Kidney (tissue), 14 donors: ENCODE data around the gene DUSP5. TPM values are rescaled to one million over a fixed set of nuclear protein-coding genes. Genes with fewer than 3 reads are reported as not detected.

Experiments used
- DNase-seq, 5 donors: peaks; one replicate each; pipeline ENCODE4 v3.0.0-alpha.2; 2013 to 2020
- FAIRE-seq: peaks from 2 replicates; lab custom pipeline; 2012; peaks lifted over from hg19 to GRCh38; lab: Jason Lieb, UNC
- H3K27ac ChIP-seq, 2 donors: one replicate each; pipeline ENCODE4 v1.7.0; 2013; ENCODE audit warnings: low read depth in 2 of 2, low read length in 2 of 2, inconsistent platforms in 1 of 2
- H3K27me3 ChIP-seq: one replicate; pipeline ENCODE4 v1.7.1; 2013; ENCODE audit warnings: low read length, inconsistent platforms; ENCODE audit not compliant: control insufficient read depth, insufficient read depth
- H3K36me3 ChIP-seq, 3 donors: one replicate each; pipeline versions ENCODE4 v1.7.0 to v1.7.1; 2013; ENCODE audit warnings: low read length in 3 of 3, control low read depth in 1 of 3, inconsistent platforms in 1 of 3; ENCODE audit not compliant: insufficient read depth in 3 of 3, control insufficient read depth in 2 of 3
- H3K4me1 ChIP-seq, 3 donors: one replicate each; pipeline versions ENCODE4 v1.7.0 to v1.7.1; 2013; ENCODE audit warnings: low read length in 3 of 3, inconsistent platforms in 1 of 3, low read depth in 1 of 3; ENCODE audit not compliant: control insufficient read depth in 2 of 3, insufficient read depth in 2 of 3
- H3K4me3 ChIP-seq, 3 donors: one replicate each; pipeline versions ENCODE4 v1.7.0 to v1.8.1; 2013; ENCODE audit warnings: low read length in 3 of 3, control low read depth in 1 of 3, inconsistent platforms in 1 of 3
- H3K9ac ChIP-seq, 3 donors: one replicate each; pipeline versions ENCODE4 v1.7.0 to v1.7.1; 2013; ENCODE audit warnings: low read length in 3 of 3, control low read depth in 1 of 3, inconsistent platforms in 1 of 3
- H3K9me3 ChIP-seq, 3 donors: one replicate each; pipeline versions ENCODE4 v1.7.0 to v1.7.1; 2013; ENCODE audit warnings: low read length in 3 of 3, control low read depth in 1 of 3, inconsistent platforms in 1 of 3; ENCODE audit not compliant: control insufficient read depth in 2 of 3, insufficient read depth in 1 of 3
- intact Hi-C: fragments of 100-400 bp; cut with DNase I; formaldehyde crosslinking; loops from one replicate; pipeline ENCODE4 v1.11.1; 2022
- polyA plus RNA-seq: library from polyadenylated mRNA; stranded (reverse); fragments of 350-450 nt; fragmentation: Illumina TruSeq; extraction: RNeasy Lipid Tissue Mini Kit (QIAGEN cat#74804); gene quantifications from one replicate; pipeline ENCODE4 v1.2.3, GENCODE V29; 2014; ENCODE audit warnings: low read depth, low replicate concordance; ENCODE audit not compliant: insufficient read depth
- total RNA-seq: library from RNA; stranded (reverse); fragmentation: NEBNext Ultra II Directional; extraction: Animal tissue kit (Norgen Biotek cat#: 25700); gene quantifications from one replicate; pipeline ENCODE4 v1.2.1, GENCODE V29; 2021
- TF ChIP-seq, protein P1 (sequence below): IDR thresholded peaks from 3 replicates; pipeline ENCODE4 v1.5.1; 2012; ENCODE audit warnings: mild to moderate bottlenecking, moderate library complexity, borderline replicate concordance; ENCODE audit not compliant: insufficient read depth; ENCODE audit errors: extremely low read depth
- donor health status: control.
- donor health status: control.
- donor health status: control.
- donor health status: control.
- donor health status: control.
- donor health status: DM: yes; HTN: yes; CAD: no.
- donor health status: Normal renal cell carcinoma (clear cell type).

DUSP5 gene
- total and polyA plus RNA-seq, 2 donors from 2014 or later = 9.0 to 23.7 TPM

DNA sequence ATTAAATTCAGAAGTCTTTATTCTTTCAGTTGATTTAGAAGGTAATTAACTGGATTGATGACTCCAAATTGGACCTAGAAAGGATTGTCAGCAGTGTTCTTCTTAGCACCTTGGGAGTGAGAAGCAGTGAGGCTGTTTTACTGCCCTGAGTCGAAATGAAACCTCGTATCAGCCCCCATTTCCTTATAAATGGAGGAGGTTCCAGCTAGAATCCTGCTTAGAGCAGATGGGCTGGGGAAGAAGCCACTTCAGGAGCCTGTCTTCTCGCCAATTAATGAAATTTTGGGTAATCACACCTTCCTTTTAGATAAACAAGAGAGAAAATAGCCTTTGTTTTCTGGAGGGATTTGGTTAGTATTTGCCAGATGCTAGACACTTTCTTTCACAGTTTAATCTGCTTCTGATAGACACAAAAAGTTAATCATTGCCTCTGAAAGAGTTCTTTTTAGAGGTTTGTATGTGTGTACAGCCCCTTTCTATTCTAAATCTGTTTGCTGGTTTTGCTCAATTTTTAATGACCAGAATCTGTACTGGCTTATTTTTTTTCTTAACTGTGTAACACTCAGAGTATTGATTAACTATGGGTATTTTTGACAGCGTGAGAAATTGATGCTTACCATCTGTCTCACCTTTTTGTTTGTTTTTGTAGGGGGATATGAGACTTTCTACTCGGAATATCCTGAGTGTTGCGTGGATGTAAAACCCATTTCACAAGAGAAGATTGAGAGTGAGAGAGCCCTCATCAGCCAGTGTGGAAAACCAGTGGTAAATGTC, 4.6 kb downstream of the DUSP5 start:
- TF ChIP-seq, protein P1, sequence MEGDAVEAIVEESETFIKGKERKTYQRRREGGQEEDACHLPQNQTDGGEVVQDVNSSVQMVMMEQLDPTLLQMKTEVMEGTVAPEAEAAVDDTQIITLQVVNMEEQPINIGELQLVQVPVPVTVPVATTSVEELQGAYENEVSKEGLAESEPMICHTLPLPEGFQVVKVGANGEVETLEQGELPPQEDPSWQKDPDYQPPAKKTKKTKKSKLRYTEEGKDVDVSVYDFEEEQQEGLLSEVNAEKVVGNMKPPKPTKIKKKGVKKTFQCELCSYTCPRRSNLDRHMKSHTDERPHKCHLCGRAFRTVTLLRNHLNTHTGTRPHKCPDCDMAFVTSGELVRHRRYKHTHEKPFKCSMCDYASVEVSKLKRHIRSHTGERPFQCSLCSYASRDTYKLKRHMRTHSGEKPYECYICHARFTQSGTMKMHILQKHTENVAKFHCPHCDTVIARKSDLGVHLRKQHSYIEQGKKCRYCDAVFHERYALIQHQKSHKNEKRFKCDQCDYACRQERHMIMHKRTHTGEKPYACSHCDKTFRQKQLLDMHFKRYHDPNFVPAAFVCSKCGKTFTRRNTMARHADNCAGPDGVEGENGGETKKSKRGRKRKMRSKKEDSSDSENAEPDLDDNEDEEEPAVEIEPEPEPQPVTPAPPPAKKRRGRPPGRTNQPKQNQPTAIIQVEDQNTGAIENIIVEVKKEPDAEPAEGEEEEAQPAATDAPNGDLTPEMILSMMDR = no peak

GRCh38 chr10:110502851-110503301, 5.2 kb downstream of the DUSP5 start:
- TF ChIP-seq, protein P1 = no peak
- Histone ChIP-seq H3K9ac (peak overlapping the region in 1 of 3 donors; percentile 46), H3K4me1 (peaks cover 0 to 22% (median 16%) of the 10 kb centered on the region in 3 donors), H3K27me3 (peaks cover 3% of the 10 kb centered on the region), H3K9me3 (no peaks in the 10 kb centered on the region), H3K4me3 (no peak overlapping the region), H3K27ac (peak overlapping the region; percentile 49 to 73), H3K36me3 (peaks cover 0 to 2% (median 0%) of the 10 kb centered on the region in 3 donors)
- DNase-seq (peak in 1 of 5 donors; percentile 44), FAIRE-seq (no peak)
- intact Hi-C loops = no loop called here

More for the DNA sequence above, 4.6 kb downstream of the DUSP5 start:
- intact Hi-C loops = no loop called here
- Histone ChIP-seq H3K9me3 (no peaks in the 10 kb centered on the region), H3K27me3 (peaks cover 3% of the 10 kb centered on the region), H3K4me3 (peak overlapping the region in 1 of 3 donors; percentile 8), H3K27ac (peak overlapping the region; percentile 49 to 73), H3K36me3 (peaks cover 0 to 2% (median 0%) of the 10 kb centered on the region in 3 donors), H3K9ac (peak overlapping the region in 1 of 3 donors; percentile 46), H3K4me1 (peaks cover 0 to 22% (median 16%) of the 10 kb centered on the region in 3 donors)
- FAIRE-seq (no peak), DNase-seq (no peak)

- DNase-seq (peak in 1 of 5 donors; percentile 49), FAIRE-seq (no peak)
- Histone ChIP-seq H3K9me3 (no peaks in the 10 kb centered on the region), H3K27ac (peak overlapping the region; percentile 43 to 73), H3K4me1 (peaks cover 0 to 20% (median 16%) of the 10 kb centered on the region in 3 donors), H3K27me3 (peaks cover 3% of the 10 kb centered on the region), H3K4me3 (no peak overlapping the region), H3K36me3 (peaks cover 0 to 2% (median 0%) of the 10 kb centered on the region in 3 donors), H3K9ac (no peak overlapping the region)
- TF ChIP-seq, protein P1 = no peak
- intact Hi-C loops = no loop called here
Observed at GRCh38 chr10:110503528-110504110, 5.9 kb downstream of the DUSP5 start.
